HL-60 (cell line): ENCODE measurements around the gene RGMB.

Experiments
- DNase-seq, 2 experiments: peaks; one replicate each; pipeline ENCODE4 v3.0.0-alpha.2; 2010 to 2020; ENCODE audit warnings: low read depth in 1 of 2, low spot score in 1 of 2
- H3K27ac ChIP-seq: fragments of 250-450 bp; sonication (Bioruptor Pico); replicated peaks from 2 replicates; pipeline ENCODE4 v1.5.1; 2020; ENCODE audit warnings: mild to moderate bottlenecking, moderate library complexity
- H3K27me3 ChIP-seq: fragments of 250-450 bp; sonication (Bioruptor Pico); 2 replicates; pipeline ENCODE4 v1.5.1; 2021; ENCODE audit warnings: mild to moderate bottlenecking, moderate library complexity; ENCODE audit not compliant: insufficient read depth, poor library complexity, severe bottlenecking
- H3K4me3 ChIP-seq: replicated peaks from 2 replicates; pipeline ENCODE4 v1.5.1; 2011; ENCODE audit warnings: mild to moderate bottlenecking, control low read depth, low read length; ENCODE audit not compliant: insufficient read depth
- GABPA ChIP-seq: IDR thresholded peaks from 2 replicates; pipeline ENCODE4 v1.6.1; 2012; ENCODE audit warnings: low read depth
- POLR2AphosphoS5 ChIP-seq: IDR thresholded peaks from 2 replicates; pipeline ENCODE4 v1.6.1; 2012; ENCODE audit warnings: low read depth
- REST ChIP-seq: IDR thresholded peaks from 2 replicates; pipeline ENCODE4 v1.6.1; 2012; ENCODE audit warnings: low read depth; ENCODE audit not compliant: insufficient replicate concordance
- SPI1 ChIP-seq: IDR thresholded peaks from 2 replicates; pipeline ENCODE4 v1.6.1; 2012; ENCODE audit warnings: low read depth, mild to moderate bottlenecking, borderline replicate concordance
- TF ChIP-seq, protein P1 (sequence below): IDR thresholded peaks from one replicate; pipeline ENCODE4 v1.5.1; 2011; ENCODE audit warnings: low read length, control low read depth, inconsistent platforms; ENCODE audit not compliant: insufficient read depth

RGMB gene

GRCh38 chr5:98794414-98795080, 21.1 kb downstream of the RGMB start:
- no peak for TF ChIP-seq GABPA
- no peak for TF ChIP-seq SPI1
- no peak for TF ChIP-seq REST
- TF ChIP-seq, protein P1, sequence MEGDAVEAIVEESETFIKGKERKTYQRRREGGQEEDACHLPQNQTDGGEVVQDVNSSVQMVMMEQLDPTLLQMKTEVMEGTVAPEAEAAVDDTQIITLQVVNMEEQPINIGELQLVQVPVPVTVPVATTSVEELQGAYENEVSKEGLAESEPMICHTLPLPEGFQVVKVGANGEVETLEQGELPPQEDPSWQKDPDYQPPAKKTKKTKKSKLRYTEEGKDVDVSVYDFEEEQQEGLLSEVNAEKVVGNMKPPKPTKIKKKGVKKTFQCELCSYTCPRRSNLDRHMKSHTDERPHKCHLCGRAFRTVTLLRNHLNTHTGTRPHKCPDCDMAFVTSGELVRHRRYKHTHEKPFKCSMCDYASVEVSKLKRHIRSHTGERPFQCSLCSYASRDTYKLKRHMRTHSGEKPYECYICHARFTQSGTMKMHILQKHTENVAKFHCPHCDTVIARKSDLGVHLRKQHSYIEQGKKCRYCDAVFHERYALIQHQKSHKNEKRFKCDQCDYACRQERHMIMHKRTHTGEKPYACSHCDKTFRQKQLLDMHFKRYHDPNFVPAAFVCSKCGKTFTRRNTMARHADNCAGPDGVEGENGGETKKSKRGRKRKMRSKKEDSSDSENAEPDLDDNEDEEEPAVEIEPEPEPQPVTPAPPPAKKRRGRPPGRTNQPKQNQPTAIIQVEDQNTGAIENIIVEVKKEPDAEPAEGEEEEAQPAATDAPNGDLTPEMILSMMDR, result no peak
- no peak for TF ChIP-seq POLR2AphosphoS5
- no peak overlapping the region for H3K4me3 ChIP-seq
- H3K27me3 ChIP-seq, result no peaks in the 10 kb centered on the region
- H3K27ac ChIP-seq, result no peak overlapping the region
- DNase-seq, result no peak

DNA sequence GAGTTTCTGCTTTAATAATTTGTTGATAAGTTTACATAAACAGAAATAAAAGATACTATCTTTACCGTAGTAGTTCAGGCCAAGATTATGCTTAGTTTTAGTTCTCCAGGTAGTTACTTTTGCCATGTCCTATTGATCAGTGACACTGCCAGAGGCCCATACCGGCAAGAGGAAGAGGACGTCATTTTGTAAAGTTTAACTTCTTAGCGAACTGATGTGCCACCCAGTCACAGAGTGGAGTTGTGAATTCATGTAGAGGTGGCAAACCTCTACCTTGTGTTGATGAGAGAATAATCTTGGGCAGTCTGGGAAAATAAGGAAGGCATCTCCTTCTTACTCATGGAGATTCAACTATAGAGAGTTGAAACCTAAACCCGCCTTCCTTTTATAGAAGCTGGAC, 21.8 kb downstream of the RGMB start:
- Histone ChIP-seq H3K4me3 (no peak overlapping the region), H3K27ac (no peak overlapping the region), H3K27me3 (no peaks in the 10 kb centered on the region)
- no peak for DNase-seq
- TF ChIP-seq, protein P1, result no peak
- no peak for TF ChIP-seq SPI1
- no peak for TF ChIP-seq REST
- TF ChIP-seq GABPA, result no peak
- no peak for TF ChIP-seq POLR2AphosphoS5

- Histone ChIP-seq H3K4me3 (no peak overlapping the region), H3K27me3 (no peaks in the 10 kb centered on the region), H3K27ac (no peak overlapping the region)
- peak in 1 of 2 experiments; percentile 6 for DNase-seq
- TF ChIP-seq, protein P1, result peak; percentile 6
- TF ChIP-seq POLR2AphosphoS5, result no peak
- TF ChIP-seq GABPA, result no peak
- TF ChIP-seq SPI1, result no peak
- TF ChIP-seq REST, result no peak
These were observed 22.9 kb downstream of the RGMB start for GRCh38 chr5:98796197-98796972.
